ENCODE data around the gene EGR1.
"Not testable (repeated sequence)": the region's sequence is repeated elsewhere in the genome, so short reads cannot be mapped to it uniquely, and the experiment has no call there.

EGR1 gene

GRCh38 chr5:138503487-138504270 lies 38.4 kb downstream of the EGR1 start:
- DNase-seq (ENCODE audit: insufficient read length, low spot score) (peak; percentile 71), FAIRE-seq (no peak)
- TF ChIP-seq CTCF (IDR thresholded peaks at IDR 0.05; ENCODE audit: insufficient read depth, missing control alignments) = peak; percentile 67

- no peak for DNase-seq (ENCODE audit: insufficient read length, low spot score)
- FAIRE-seq = no peak
- no peak for TF ChIP-seq CTCF (IDR thresholded peaks at IDR 0.05; ENCODE audit: insufficient read depth, missing control alignments)
These were observed 39.5 kb downstream of the EGR1 start for GRCh38 chr5:138504799-138505198.

- no peak for TF ChIP-seq CTCF (IDR thresholded peaks at IDR 0.05; ENCODE audit: insufficient read depth, missing control alignments)
- DNase-seq (ENCODE audit: insufficient read length, low spot score) (no peak), FAIRE-seq (no peak)
These were observed 41.4 kb downstream of the EGR1 start for GRCh38 chr5:138506370-138507306.

GRCh38 chr5:138507485-138507884 lies 42.2 kb downstream of the EGR1 start:
- not testable (repeated sequence) for DNase-seq (ENCODE audit: insufficient read length, low spot score); FAIRE-seq

GRCh38 chr5:138508958-138509357 lies 43.7 kb downstream of the EGR1 start:
- TF ChIP-seq CTCF (IDR thresholded peaks at IDR 0.05; ENCODE audit: insufficient read depth, missing control alignments) = no peak
- DNase-seq (ENCODE audit: insufficient read length, low spot score) (no peak), FAIRE-seq (no peak)

GRCh38 chr5:138514021-138514420 lies 48.7 kb downstream of the EGR1 start:
- no peak for TF ChIP-seq CTCF (IDR thresholded peaks at IDR 0.05; ENCODE audit: insufficient read depth, missing control alignments)
- DNase-seq (ENCODE audit: insufficient read length, low spot score) = no peak
- FAIRE-seq = no peak

GRCh38 chr5:138515556-138516245 lies 50.4 kb downstream of the EGR1 start:
- no peak for TF ChIP-seq CTCF (IDR thresholded peaks at IDR 0.05; ENCODE audit: insufficient read depth, missing control alignments)
- no peak for FAIRE-seq
- DNase-seq (ENCODE audit: insufficient read length, low spot score) = no peak

Measured in D721Med (cell line).